A673 (cell line): ENCODE measurements around the gene NELL1.

Experiments
- EZH2 ChIP-seq: fragments of 200-600 bp; sonication (generic); IDR thresholded peaks from 2 replicates; pipeline ENCODE4 v1.6.1; 2017; ENCODE audit warnings: borderline replicate concordance, low read depth, mild to moderate bottlenecking, mixed read lengths, antibody characterized with exemption, low read length; ENCODE audit not compliant: poor library complexity, severe bottlenecking
- TF ChIP-seq, protein P1 (sequence below): fragments of 300-800, 200-600 bp; sonication (generic); conservative IDR thresholded peaks from 2 replicates; pipeline ENCODE4 v1.5.1; 2017; ENCODE audit warnings: low read depth, mild to moderate bottlenecking, antibody characterized with exemption, low read length, moderate library complexity, mixed read lengths

GRCh38 chr11:21133722-21134121 is 464.3 kb downstream of the NELL1 start:
- TF ChIP-seq, protein P1, sequence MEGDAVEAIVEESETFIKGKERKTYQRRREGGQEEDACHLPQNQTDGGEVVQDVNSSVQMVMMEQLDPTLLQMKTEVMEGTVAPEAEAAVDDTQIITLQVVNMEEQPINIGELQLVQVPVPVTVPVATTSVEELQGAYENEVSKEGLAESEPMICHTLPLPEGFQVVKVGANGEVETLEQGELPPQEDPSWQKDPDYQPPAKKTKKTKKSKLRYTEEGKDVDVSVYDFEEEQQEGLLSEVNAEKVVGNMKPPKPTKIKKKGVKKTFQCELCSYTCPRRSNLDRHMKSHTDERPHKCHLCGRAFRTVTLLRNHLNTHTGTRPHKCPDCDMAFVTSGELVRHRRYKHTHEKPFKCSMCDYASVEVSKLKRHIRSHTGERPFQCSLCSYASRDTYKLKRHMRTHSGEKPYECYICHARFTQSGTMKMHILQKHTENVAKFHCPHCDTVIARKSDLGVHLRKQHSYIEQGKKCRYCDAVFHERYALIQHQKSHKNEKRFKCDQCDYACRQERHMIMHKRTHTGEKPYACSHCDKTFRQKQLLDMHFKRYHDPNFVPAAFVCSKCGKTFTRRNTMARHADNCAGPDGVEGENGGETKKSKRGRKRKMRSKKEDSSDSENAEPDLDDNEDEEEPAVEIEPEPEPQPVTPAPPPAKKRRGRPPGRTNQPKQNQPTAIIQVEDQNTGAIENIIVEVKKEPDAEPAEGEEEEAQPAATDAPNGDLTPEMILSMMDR: no peak
- no peak for TF ChIP-seq EZH2
